Astrocyte (in vitro differentiated cells and primary cell): ENCODE measurements around the gene ENTPD2. TPM values are rescaled to one million over a fixed set of nuclear protein-coding genes. Genes with fewer than 3 reads are reported as not detected.

Experiments used
- DNase-seq: peaks from one replicate; pipeline ENCODE4 v3.0.0-alpha.2; 2010; ENCODE audit warnings: low read depth
- FAIRE-seq: peaks from 2 replicates; lab custom pipeline; 2011; peaks lifted over from hg19 to GRCh38; lab: Jason Lieb, UNC
- H2AFZ ChIP-seq: 2 replicates; pipeline ENCODE4 v1.6.0; 2012; ENCODE audit warnings: low read depth, low read length, inconsistent platforms
- H3K27ac ChIP-seq: 2 replicates; pipeline ENCODE4 v1.5.1; 2011; ENCODE audit warnings: low read depth, low read length, inconsistent platforms
- H3K27me3 ChIP-seq: 2 replicates; pipeline ENCODE4 v1.6.0; 2011; ENCODE audit warnings: low read length, inconsistent platforms; ENCODE audit not compliant: insufficient read depth
- H3K36me3 ChIP-seq: 2 replicates; pipeline ENCODE4 v1.5.1; 2011; ENCODE audit warnings: low read length, inconsistent platforms; ENCODE audit not compliant: insufficient read depth
- H3K4me1 ChIP-seq: 2 replicates; pipeline ENCODE4 v1.5.1; 2011; ENCODE audit warnings: low read length, inconsistent platforms; ENCODE audit not compliant: insufficient read depth
- H3K4me2 ChIP-seq: 2 replicates; pipeline ENCODE4 v1.6.0; 2012; ENCODE audit warnings: low read length, inconsistent platforms
- H3K4me3 ChIP-seq: 2 replicates; pipeline ENCODE4 v1.5.1; 2011; ENCODE audit warnings: low read depth, mild to moderate bottlenecking, low read length, inconsistent platforms; ENCODE audit not compliant: insufficient read depth
- H3K79me2 ChIP-seq: 2 replicates; pipeline ENCODE4 v1.6.0; 2012; ENCODE audit warnings: mild to moderate bottlenecking, low read length, inconsistent platforms; ENCODE audit not compliant: insufficient read depth
- H3K9ac ChIP-seq: 2 replicates; pipeline ENCODE4 v1.6.0; 2012; ENCODE audit warnings: mild to moderate bottlenecking, low read length, inconsistent platforms
- H3K9me3 ChIP-seq: 2 replicates; pipeline ENCODE4 v1.5.1; 2012; ENCODE audit warnings: low read depth, mild to moderate bottlenecking, low read length, inconsistent platforms; ENCODE audit not compliant: insufficient read depth
- H4K20me1 ChIP-seq: 2 replicates; pipeline ENCODE4 v1.6.0; 2012; ENCODE audit warnings: low read length, inconsistent platforms; ENCODE audit not compliant: insufficient read depth
- H3K27ac Mint-ChIP-seq: one replicate; pipeline ENCODE4 v1.8.0; 2021; ENCODE audit warnings: mild to moderate bottlenecking, mixed read lengths; ENCODE audit not compliant: unreplicated experiment
- H3K27me3 Mint-ChIP-seq: one replicate; pipeline ENCODE4 v1.8.0; 2021; ENCODE audit warnings: low read depth, mixed read lengths; ENCODE audit not compliant: unreplicated experiment
- H3K36me3 Mint-ChIP-seq: one replicate; pipeline ENCODE4 v1.8.0; 2021; ENCODE audit warnings: low read depth, mixed read lengths; ENCODE audit not compliant: unreplicated experiment
- H3K4me1 Mint-ChIP-seq: one replicate; pipeline ENCODE4 v1.8.0; 2021; ENCODE audit warnings: low read depth, mixed read lengths; ENCODE audit not compliant: unreplicated experiment
- H3K4me3 Mint-ChIP-seq: one replicate; pipeline ENCODE4 v1.8.0; 2021; ENCODE audit warnings: mild to moderate bottlenecking, moderate library complexity, mixed read lengths; ENCODE audit not compliant: unreplicated experiment
- H3K9me3 Mint-ChIP-seq: one replicate; pipeline ENCODE4 v1.8.0; 2021; ENCODE audit warnings: mild to moderate bottlenecking, mixed read lengths; ENCODE audit not compliant: unreplicated experiment
- CTCF ChIP-seq: IDR thresholded peaks from 2 replicates; pipeline ENCODE4 v1.5.1; 2011; ENCODE audit warnings: low read depth, mild to moderate bottlenecking, inconsistent platforms, low read length, moderate library complexity; ENCODE audit not compliant: insufficient read depth
- EZH2 ChIP-seq: IDR thresholded peaks from 2 replicates; pipeline ENCODE4 v1.6.1; 2012; ENCODE audit warnings: mild to moderate bottlenecking, low read length, inconsistent platforms; ENCODE audit not compliant: insufficient read depth
- total RNA-seq: library from RNA; stranded (reverse); gene quantifications from 2 replicates; pipeline ENCODE4 v1.2.1, GENCODE V29; 2021

ENTPD2 gene
- total RNA-seq, 1 donor from 2014 or later: 0.14 TPM

- Mint-ChIP-seq H3K27me3 (peaks cover 6% of the 10 kb centered on the region), H3K27ac (no peak overlapping the region), H3K9me3 (no peaks in the 10 kb centered on the region), H3K4me3 (peak overlapping the region; percentile 73), H3K36me3 (no peaks in the 10 kb centered on the region), H3K4me1 (no peaks in the 10 kb centered on the region)
- peaks cover 25% of the 10 kb centered on the region for H4K20me1 ChIP-seq
- no peaks in the 10 kb centered on the region for H3K79me2 ChIP-seq
- no peak for FAIRE-seq
- TF ChIP-seq CTCF (peak; percentile 65), EZH2 (no peak)
- H3K27me3 ChIP-seq: no peaks in the 10 kb centered on the region
- H2AFZ ChIP-seq: no peak overlapping the region
- no peaks in the 10 kb centered on the region for H3K9me3 ChIP-seq
- no peak for DNase-seq
- H3K27ac ChIP-seq: no peak overlapping the region
- peaks cover 15% of the 10 kb centered on the region for H3K4me1 ChIP-seq
- peak overlapping the region; percentile 50 for H3K4me3 ChIP-seq
- H3K9ac ChIP-seq: no peak overlapping the region
- H3K36me3 ChIP-seq: no peaks in the 10 kb centered on the region
- H3K4me2 ChIP-seq: peak overlapping the region; percentile 90
Observed at GRCh38 chr9:137029058-137029936, 24.6 kb downstream of the ENTPD2 start.

GRCh38 chr9:137028263-137029057 is 25.4 kb downstream of the ENTPD2 start:
- FAIRE-seq: no peak
- Histone ChIP-seq H4K20me1 (peaks cover 29% of the 10 kb centered on the region), H2AFZ (peak overlapping the region; percentile 60), H3K9ac (peak overlapping the region; percentile 16), H3K36me3 (no peaks in the 10 kb centered on the region), H3K4me1 (peaks cover 15% of the 10 kb centered on the region), H3K27ac (no peak overlapping the region), H3K4me3 (peak overlapping the region; percentile 50), H3K4me2 (peak overlapping the region; percentile 90), H3K9me3 (no peaks in the 10 kb centered on the region), H3K79me2 (no peaks in the 10 kb centered on the region), H3K27me3 (no peaks in the 10 kb centered on the region)
- H3K9me3 Mint-ChIP-seq: no peaks in the 10 kb centered on the region
- DNase-seq: no peak
- H3K4me1 Mint-ChIP-seq: no peaks in the 10 kb centered on the region
- no peak for TF ChIP-seq CTCF
- no peak for TF ChIP-seq EZH2
- no peak overlapping the region for H3K27ac Mint-ChIP-seq
- H3K4me3 Mint-ChIP-seq: peak overlapping the region; percentile 73
- H3K27me3 Mint-ChIP-seq: peaks cover 6% of the 10 kb centered on the region
- H3K36me3 Mint-ChIP-seq: no peaks in the 10 kb centered on the region
